ENCODE results near the gene RERE.
"Not testable (repeated sequence)": the region's sequence is repeated elsewhere in the genome, so short reads cannot be mapped to it uniquely, and the experiment has no call there.

The RERE gene

GRCh38 chr1:8619917-8620502 is 197.4 kb downstream of the RERE start:
- DNase-seq (ENCODE audit: low read depth); H3K4me3 ChIP-seq (ENCODE audit: low read depth, low read length): not testable (repeated sequence)

- not testable (repeated sequence) for DNase-seq (ENCODE audit: low read depth); H3K4me3 ChIP-seq (ENCODE audit: low read depth, low read length)
Observed at GRCh38 chr1:8619419-8619818, 198.0 kb downstream of the RERE start.

GRCh38 chr1:8616791-8617190 is 200.6 kb downstream of the RERE start:
- not testable (repeated sequence) for H3K4me3 ChIP-seq (ENCODE audit: low read depth, low read length); DNase-seq (ENCODE audit: low read depth)

- not testable (repeated sequence) for DNase-seq (ENCODE audit: low read depth); H3K4me3 ChIP-seq (ENCODE audit: low read depth, low read length)
Observed at GRCh38 chr1:8611634-8612515, 205.6 kb downstream of the RERE start.

- H3K4me3 ChIP-seq (ENCODE audit: low read depth, low read length), result no peak overlapping the region
- DNase-seq (ENCODE audit: low read depth), result no peak
- no peak for TF ChIP-seq CTCF (IDR thresholded peaks at IDR 0.05; ENCODE audit: insufficient read depth, low read depth, low read length, missing control alignments)
Observed at GRCh38 chr1:8607906-8608305, 209.5 kb downstream of the RERE start.

- peak; percentile 80 for DNase-seq (ENCODE audit: low read depth)
- peak overlapping the region; percentile 44 for H3K4me3 ChIP-seq (ENCODE audit: low read depth, low read length)
- no peak for TF ChIP-seq CTCF (IDR thresholded peaks at IDR 0.05; ENCODE audit: insufficient read depth, low read depth, low read length, missing control alignments)
Observed at GRCh38 chr1:8604041-8604945, 213.1 kb downstream of the RERE start.

GRCh38 chr1:8603220-8603616 is 214.2 kb downstream of the RERE start:
- no peak for DNase-seq (ENCODE audit: low read depth)
- no peak for TF ChIP-seq CTCF (IDR thresholded peaks at IDR 0.05; ENCODE audit: insufficient read depth, low read depth, low read length, missing control alignments)
- no peak overlapping the region for H3K4me3 ChIP-seq (ENCODE audit: low read depth, low read length)

- TF ChIP-seq CTCF (IDR thresholded peaks at IDR 0.05; ENCODE audit: insufficient read depth, low read depth, low read length, missing control alignments), result peak; percentile 11
- peak; percentile 46 for DNase-seq (ENCODE audit: low read depth)
- H3K4me3 ChIP-seq (ENCODE audit: low read depth, low read length), result no peak overlapping the region
Observed at GRCh38 chr1:8602471-8603219, 214.8 kb downstream of the RERE start.
